Adrenal gland (tissue), 12 donors: ENCODE data around the gene SAMD4B. TPM values are rescaled to one million over a fixed set of nuclear protein-coding genes. Genes with fewer than 3 reads are reported as not detected.

ENCODE experiments used
- DNase-seq, 7 donors: peaks; one replicate each; pipeline ENCODE4 v3.0.0-alpha.2; 2019 to 2020
- H3K27ac ChIP-seq, 5 donors: fragments of 200-600 bp; sonication (generic) in 4 of 5; 1 replicate in 3 of 5; 2 replicates in 2 of 5; pipeline versions ENCODE4 v1.5.1 to v1.8.0; 2016 to 2020; ENCODE audit warnings: mild to moderate bottlenecking in 1 of 5
- H3K27me3 ChIP-seq: fragments of 200-600 bp; 2 replicates; pipeline ENCODE4 v1.8.0; 2021
- H3K36me3 ChIP-seq, 2 donors: fragments of 200-600 bp; replicated peaks in 1 of 2; 1 replicate in 1 of 2; 2 replicates in 1 of 2; pipeline versions ENCODE4 v1.5.1 to v1.8.0; 2018 to 2022
- H3K4me1 ChIP-seq, 2 donors: fragments of 200-600 bp; replicated peaks in 1 of 2; 1 replicate in 1 of 2; 2 replicates in 1 of 2; pipeline versions ENCODE4 v1.5.1 to v1.8.0; 2018 to 2021
- H3K4me3 ChIP-seq, 4 donors: fragments of 200-600 bp; sonication (generic) in 3 of 4; one replicate each; pipeline ENCODE4 v1.5.1; 2016 to 2018
- H3K9me3 ChIP-seq, 3 donors: fragments of 200-600 bp; sonication (generic) in 1 of 3; replicated peaks in 1 of 3; 1 replicate in 2 of 3; 2 replicates in 1 of 3; pipeline versions ENCODE4 v1.5.1 to v1.8.0; 2016 to 2021
- CTCF ChIP-seq, 6 experiments: fragments of 450-650 bp in 4 of 6; fragments of 200-600 bp in 2 of 6; sonication (generic) in 1 of 6; IDR thresholded peaks; 1 replicate in 5 of 6; 2 replicates in 1 of 6; pipeline versions ENCODE4 v1.5.1 to v1.8.0; 2016 to 2021; ENCODE audit warnings: antibody characterized with exemption in 6 of 6, mild to moderate bottlenecking in 2 of 6, moderate library complexity in 1 of 6
- POLR2A ChIP-seq, 2 donors: fragments of 450-650 bp; IDR thresholded peaks; one replicate each; pipeline ENCODE4 v1.6.1; 2017; ENCODE audit warnings: antibody characterized with exemption in 2 of 2, mild to moderate bottlenecking in 2 of 2, moderate library complexity in 1 of 2
- WGBS, 4 donors: extraction: QIAGEN DNeasy Blood & Tissue Kit in 2 of 4; methylation state at CpG; one replicate each; pipeline versions ENCODE4 v1.1.5 to v1.1.7; 2013 to 2017; 5-methylcytosine and 5-hydroxymethylcytosine counted together
- intact Hi-C, 2 donors: fragments of 100-400 bp; cut with DNase I; formaldehyde crosslinking; loops; one replicate each; pipeline versions ENCODE4 v1.14.1 to v1.15.0; 2022 to 2023
- polyA plus RNA-seq, 3 donors: library from polyadenylated mRNA; stranded (reverse); fragments of 200-250 nt in 2 of 3; fragments of 350-450 nt in 1 of 3; fragmentation: Illumina TruSeq in 1 of 3; extraction: RNeasy Lipid Tissue Mini Kit (QIAGEN cat#74804) in 1 of 3; gene quantifications; one replicate each; pipeline ENCODE4 v1.2.3, GENCODE V29; 2013 to 2014
- total RNA-seq, 9 donors: library from RNA; depleted of rRNA in 4 of 9; stranded (reverse); fragments of >200 nt in 4 of 9; fragments of 120-200 nt in 1 of 9; fragmentation: NEBNext Ultra II Directional in 1 of 9; extraction: Animal tissue kit (Norgen Biotek cat#: 25700) in 1 of 9; gene quantifications; one replicate each; pipeline versions ENCODE4 v1.1.0 to v1.2.4, GENCODE V29; 2013 to 2023
- donor health status: healthy with polysubstance abuse.
- donor health status: Bipolar disorder and iron deficiency.
- donor health status: DM: yes; HTN: yes; CAD: no.
- donor health status: DM: no; HTN: no; CAD: no.
- donor health status: DM: no; HTN: no; CAD: no.
- donor health status: DM: yes; HTN: yes; CAD: no.

SAMD4B gene
- total and polyA plus RNA-seq, 12 donors, result 37.9 to 280 (median 98.6) TPM

DNA sequence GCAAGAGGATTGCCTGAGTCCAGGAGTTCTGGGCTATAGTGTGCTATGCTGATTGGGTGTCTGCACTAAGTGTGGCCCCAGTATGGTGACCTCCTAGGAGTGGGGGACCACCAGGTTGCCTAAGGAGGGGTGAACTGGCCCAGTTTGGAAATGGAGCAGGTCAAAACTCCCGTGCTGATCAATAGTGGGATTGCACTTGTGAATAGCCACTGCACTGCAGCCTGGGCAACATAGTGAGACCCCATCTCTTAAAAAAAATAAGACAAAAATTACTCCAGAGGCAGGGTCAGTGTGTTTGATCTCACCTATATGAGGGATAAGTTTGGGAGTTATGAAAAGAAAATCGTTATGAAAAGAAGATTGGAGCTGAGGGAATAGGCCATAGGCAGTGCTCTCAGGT, 27.0 kb downstream of the SAMD4B start:
- no peak for DNase-seq
- Histone ChIP-seq H3K27me3 (no peaks in the 10 kb centered on the region), H3K36me3 (peaks cover 0 to 24% of the 10 kb centered on the region in 2 donors), H3K4me3 (no peak overlapping the region), H3K4me1 (peaks cover 13 to 25% of the 10 kb centered on the region in 2 donors), H3K27ac (no peak overlapping the region), H3K9me3 (no peaks in the 10 kb centered on the region)
- 84 to 94% (median 86%) methylated on average over 2 of the region's 2 CpGs for WGBS, 4 donors
- no peak for TF ChIP-seq CTCF (IDR thresholded peaks at IDR 0.05)
- TF ChIP-seq POLR2A (IDR thresholded peaks at IDR 0.05), result no peak
- intact Hi-C loops, result no loop called here

GRCh38 chr19:39370735-39371134, 28.5 kb downstream of the SAMD4B start:
- DNase-seq, result no peak
- no peaks in the 10 kb centered on the region for H3K9me3 ChIP-seq
- H3K27ac ChIP-seq, result peak overlapping the region in 2 of 5 donors; percentile 13 to 96
- H3K4me3 ChIP-seq, result no peak overlapping the region
- TF ChIP-seq POLR2A (IDR thresholded peaks at IDR 0.05), result no peak
- TF ChIP-seq CTCF (IDR thresholded peaks at IDR 0.05), result no peak
- intact Hi-C loops, result no loop called here
- H3K36me3 ChIP-seq, result peaks cover 0 to 36% of the 10 kb centered on the region in 2 donors
- WGBS, 4 donors, result 92 to 95% (median 94%) methylated on average over 5 of the region's 5 CpGs
- no peaks in the 10 kb centered on the region for H3K27me3 ChIP-seq
- peaks cover 13 to 20% of the 10 kb centered on the region in 2 donors for H3K4me1 ChIP-seq

DNA sequence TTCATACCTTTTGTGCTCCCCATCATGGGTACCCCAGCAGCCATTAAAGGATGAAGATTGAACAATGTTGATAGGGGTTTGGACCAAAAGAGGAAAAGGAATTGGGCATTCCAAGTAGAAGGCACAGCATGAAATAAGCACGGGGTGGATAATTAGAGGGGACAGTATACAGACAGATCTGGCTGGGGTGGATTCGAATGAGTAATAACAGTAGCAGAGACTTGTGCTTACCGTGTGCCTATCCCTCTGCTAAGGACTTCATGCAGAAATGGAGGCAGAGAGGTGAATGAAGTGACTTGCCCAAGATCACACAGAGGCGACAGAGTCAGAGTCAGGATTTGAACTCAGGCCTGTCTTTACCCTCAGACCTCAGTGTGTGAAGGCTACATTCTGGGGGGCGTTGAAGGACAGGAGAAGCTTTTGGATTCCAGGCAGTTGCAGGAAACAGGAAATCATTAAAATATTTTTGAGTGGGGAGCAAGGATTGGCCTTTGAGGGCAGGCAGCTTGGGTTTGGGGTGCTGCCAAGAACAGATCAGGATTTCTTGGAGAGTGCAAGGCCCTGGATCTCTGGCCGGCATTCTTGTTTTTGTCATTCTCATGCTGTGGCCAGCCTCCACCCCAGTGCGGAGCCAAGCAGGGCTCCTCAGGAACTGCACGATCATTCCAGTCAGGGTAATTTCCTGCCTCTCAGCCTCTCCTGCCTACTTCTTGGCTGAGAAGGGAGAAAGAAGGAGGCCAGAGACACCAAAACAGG, 30.0 kb downstream of the SAMD4B start:
- Histone ChIP-seq H3K27ac (peak overlapping the region; percentile 74 to 96 (median 85)), H3K9me3 (no peaks in the 10 kb centered on the region), H3K36me3 (peaks cover 0 to 47% of the 10 kb centered on the region in 2 donors), H3K4me3 (no peak overlapping the region), H3K4me1 (peaks cover 13 to 20% of the 10 kb centered on the region in 2 donors), H3K27me3 (no peaks in the 10 kb centered on the region)
- DNase-seq, result peak; percentile 77 to 95 (median 93)
- 29 to 42% (median 39%) methylated on average over 8 of the region's 8 CpGs for whole genome bisulfite sequencing, 4 donors
- intact Hi-C loops, result no loop called here
- TF ChIP-seq POLR2A (IDR thresholded peaks at IDR 0.05) (peak in 1 of 2 donors; percentile 48), CTCF (IDR thresholded peaks at IDR 0.05) (no peak)

DNA sequence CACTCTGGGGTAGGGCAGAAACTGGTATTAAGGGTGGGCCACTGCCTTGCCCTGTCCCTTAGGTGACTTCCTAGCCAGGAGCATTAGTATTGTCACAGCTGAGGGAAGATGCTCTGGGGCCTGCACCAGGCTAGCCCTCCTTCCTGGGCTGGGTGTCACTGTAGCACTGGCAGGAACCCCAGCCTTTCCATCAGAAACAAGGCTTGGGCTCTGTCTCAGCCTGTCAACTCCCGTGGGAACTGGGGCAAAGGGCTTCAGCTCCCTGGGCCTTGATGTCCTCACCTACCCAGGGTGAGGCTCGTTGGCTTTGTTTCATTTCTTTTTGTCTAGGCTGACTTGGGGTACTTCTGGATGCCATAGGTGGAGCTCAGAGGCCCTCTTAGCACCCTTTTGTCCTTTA, 30.7 kb downstream of the SAMD4B start:
- no peak for TF ChIP-seq POLR2A (IDR thresholded peaks at IDR 0.05)
- no peak for TF ChIP-seq CTCF (IDR thresholded peaks at IDR 0.05)
- H3K36me3 ChIP-seq, result peaks cover 0 to 54% of the 10 kb centered on the region in 2 donors

More for the DNA sequence above, 30.7 kb downstream of the SAMD4B start:
- Histone ChIP-seq H3K9me3 (no peaks in the 10 kb centered on the region), H3K27ac (peak overlapping the region; percentile 74 to 96 (median 85)), H3K4me1 (peaks cover 13 to 20% of the 10 kb centered on the region in 2 donors), H3K4me3 (no peak overlapping the region), H3K27me3 (no peaks in the 10 kb centered on the region)
- WGBS, 4 donors, result 32 to 59% (median 47%) methylated on average over 2 of the region's 2 CpGs
- peak in 2 of 7 donors; percentile 40 to 44 for DNase-seq
- intact Hi-C loops, result no loop called here
